GM20431 (cell line): ENCODE measurements around the gene TRAPPC5.

ENCODE experiments used
- in situ Hi-C: fragments of 300-500 bp; cut with MseI, MboI; formaldehyde crosslinking; loops from one replicate; pipeline ENCODE4 v1.15.0; 2020; ENCODE audit warnings: low sequenced_read_pairs; ENCODE audit not compliant: unreplicated experiment

Gene TRAPPC5

DNA sequence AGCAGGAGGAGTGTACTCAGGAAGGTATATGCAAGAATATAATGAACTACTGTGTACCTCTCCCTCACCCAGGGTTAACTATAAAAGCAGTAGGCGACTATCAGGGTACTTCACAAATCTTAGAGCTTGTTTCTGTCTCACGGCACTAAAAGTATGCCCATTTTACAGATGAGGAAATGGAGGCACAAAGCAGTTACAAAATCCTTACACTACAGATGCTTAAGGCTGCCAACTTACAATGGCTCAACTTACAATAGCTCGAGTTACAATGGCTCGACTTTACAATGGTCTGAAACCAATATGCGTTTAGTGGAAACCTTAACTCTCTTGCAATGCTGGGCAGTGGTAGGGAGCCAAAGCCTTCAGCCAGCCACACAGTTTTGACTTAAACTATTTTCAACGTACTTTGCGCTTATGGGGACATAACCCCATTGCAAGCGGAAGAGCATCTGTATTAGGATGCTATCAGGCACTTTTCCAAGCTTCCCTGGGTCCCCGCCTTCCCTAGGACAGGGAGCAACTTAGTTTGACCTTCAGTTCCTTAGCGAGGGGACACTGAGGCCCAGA is 17.2 kb downstream of the TRAPPC5 start:
- in situ Hi-C loops, result no loop called here

DNA sequence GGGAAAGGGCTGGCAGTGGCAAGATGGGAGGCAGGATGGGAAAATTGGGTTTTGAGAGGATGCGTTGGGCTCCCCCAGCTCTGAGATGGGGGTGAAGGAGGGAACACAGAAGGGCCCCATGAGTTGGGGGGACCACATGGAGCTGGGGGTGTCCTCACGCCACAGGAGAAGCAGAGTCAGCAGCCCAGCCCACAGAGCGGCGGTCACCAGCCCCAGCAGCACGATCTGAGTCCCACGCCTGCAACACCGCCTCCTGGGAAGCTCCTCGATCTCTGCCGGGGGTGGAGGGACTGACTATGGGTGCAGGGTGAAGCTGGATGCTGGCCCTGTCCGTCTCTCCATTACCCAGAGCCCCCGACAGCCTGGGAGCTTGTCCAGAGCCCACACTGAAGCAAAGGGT is 17.9 kb downstream of the TRAPPC5 start:
- in situ Hi-C loops, result no loop called here

DNA sequence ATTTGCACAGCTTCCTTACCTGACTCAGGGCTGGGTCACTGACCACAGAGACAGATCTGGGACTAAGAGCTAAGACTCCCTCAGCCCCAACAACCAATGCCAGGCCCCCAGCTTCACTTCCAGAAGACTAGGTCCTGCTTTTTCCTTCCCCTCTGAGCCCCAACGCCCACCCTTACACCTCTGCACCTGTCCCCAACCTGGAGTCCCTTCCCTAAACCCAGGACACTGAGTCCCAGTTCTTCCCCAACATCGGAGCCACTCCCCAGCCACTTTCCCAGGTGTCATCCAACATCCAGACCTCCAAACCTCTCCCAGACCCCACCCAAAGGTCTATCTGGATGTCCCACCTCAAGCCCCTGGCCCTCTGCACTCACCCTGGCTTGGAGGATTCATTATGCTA is 18.4 kb downstream of the TRAPPC5 start:
- in situ Hi-C loops, result no loop called here

DNA sequence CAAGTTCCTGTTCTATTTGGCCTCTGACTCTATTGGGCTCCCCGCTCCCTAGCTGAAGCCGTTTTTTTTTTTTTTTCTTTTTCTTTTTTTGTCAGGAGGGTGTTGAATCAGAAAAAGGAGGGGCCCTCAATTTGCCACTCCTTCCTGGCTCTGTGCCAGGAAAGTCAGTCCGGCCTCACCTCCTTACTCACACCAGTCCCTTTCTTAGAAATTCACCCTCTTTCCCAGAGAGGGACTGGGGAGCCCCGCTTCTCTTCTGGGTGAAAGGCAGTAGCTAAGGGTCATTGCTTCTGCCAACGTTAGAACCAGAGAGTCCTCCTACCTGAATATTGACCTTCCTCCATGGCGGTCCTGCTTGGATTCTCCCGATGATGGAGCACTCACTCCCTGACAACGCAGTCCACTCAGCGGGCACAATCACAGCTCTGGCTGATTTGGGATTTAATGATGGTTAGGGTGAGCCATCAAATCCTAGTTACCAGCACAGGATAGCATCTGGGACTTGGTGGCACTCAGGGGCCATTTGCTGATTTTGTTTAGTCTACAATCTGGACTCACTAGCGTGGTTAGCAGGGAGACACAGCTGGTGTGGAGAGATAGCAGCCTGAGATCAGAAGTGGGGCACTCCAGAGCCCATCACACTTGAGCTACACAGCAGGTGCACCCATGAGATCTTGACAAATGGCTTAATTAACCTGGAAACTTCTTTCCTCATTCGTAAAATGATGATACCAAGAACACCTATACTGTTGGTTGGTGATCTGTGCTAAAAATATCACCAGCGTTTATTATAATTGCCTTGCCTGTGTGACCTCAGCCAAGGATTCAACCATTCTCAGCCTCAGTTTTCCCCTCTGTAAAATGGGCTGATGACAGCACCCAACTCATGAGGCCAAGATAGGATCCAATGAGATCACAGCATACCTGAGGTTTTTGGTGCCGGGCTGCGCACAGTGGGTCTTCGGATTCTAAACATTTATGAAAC is 19.1 kb downstream of the TRAPPC5 start:
- in situ Hi-C loops, result no loop called here

DNA sequence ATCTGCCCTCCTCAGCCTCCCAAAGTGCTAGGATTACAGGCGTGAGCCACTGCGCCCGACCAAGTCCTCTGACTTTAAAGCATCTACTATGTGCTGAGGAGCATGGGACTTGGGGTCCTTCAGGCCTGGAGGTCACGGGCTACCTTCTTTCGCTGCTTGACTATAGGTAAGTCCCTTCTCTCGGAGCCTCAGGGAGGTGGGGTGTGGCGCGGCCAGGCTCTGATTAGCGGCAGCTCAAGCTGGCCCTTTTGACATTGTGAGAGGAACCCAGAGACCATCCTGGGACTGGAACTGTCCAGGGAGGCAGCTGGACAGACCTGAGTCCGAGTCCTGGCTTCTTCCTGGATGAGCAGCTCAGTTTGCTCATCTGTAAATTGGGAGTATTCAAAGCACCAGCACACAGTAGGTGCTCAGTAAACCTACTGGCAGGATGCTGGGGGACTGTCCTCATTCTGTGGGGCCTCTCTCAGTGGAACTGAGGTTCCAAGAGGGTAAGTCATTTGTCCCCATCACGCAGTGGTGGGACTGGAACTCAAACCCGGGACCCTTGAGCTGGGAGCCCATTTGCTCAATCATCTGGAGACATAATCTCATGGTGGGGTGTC is 20.5 kb downstream of the TRAPPC5 start:
- in situ Hi-C loops, result no loop called here

DNA sequence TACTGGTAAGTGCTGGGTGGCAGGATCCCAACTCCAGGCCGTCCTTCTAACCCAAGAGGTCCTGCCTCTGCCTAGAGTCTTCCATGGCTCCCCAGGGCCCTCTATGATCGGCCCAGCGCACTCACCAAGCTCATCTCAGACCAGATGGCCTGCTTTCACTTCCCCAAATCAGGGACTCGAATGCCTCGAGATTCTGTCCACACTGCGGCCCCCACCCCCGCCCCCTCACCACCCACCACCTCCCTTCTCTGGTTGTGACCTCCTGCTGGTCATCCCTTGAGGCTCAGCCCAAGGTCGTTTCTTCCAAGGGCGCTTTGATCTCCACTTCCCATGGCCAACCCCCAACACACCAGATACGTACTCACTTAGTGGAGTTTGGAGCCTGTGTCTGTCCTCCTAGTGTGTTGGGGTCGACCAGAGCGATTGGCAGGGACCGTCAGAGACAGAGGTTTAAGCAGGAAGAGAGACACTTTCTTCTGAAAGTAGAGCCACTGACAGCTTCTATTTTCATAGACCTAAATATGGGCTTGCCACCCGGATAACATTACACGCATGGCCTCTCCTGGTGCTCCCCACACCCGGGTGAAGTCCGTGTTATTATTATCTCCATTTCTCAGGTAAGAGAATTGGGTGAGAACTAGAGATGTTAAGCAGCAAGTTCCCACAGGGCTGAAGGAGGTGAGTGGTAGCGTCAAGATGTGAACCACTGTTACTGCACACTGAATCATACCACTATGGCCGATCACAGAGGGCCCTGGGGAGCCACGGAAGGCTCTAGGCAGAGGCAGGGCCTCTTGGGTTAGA is 21.2 kb downstream of the TRAPPC5 start, which contains the start of gene FCER2:
Gene FCER2 (minus strand): TSS at position 478 of the 804 bp plus-strand sequence. CDS start 2,371 bp downstream, outside the sequence.
- in situ Hi-C loops, result no loop called here

DNA sequence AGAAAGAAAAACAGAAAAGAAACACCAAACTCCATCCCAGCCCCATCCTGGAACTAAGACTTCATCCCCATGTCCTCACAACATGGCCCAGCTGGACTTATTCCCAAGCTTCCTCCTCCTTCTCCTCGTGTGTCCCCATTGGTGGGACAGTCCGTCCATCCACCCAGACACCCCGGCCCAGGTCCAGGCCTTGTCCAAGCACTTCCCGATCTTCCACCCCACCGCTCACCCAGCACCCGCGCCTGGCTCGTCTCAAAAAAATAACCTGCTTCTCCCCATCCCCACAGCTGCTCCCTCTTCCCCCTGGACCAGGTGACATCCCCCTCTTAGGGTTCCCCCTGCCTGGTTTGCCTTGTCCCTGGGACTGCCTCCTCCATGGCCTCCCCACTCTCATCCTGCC is 22.7 kb downstream of the TRAPPC5 start:
- in situ Hi-C loops, result no loop called here

DNA sequence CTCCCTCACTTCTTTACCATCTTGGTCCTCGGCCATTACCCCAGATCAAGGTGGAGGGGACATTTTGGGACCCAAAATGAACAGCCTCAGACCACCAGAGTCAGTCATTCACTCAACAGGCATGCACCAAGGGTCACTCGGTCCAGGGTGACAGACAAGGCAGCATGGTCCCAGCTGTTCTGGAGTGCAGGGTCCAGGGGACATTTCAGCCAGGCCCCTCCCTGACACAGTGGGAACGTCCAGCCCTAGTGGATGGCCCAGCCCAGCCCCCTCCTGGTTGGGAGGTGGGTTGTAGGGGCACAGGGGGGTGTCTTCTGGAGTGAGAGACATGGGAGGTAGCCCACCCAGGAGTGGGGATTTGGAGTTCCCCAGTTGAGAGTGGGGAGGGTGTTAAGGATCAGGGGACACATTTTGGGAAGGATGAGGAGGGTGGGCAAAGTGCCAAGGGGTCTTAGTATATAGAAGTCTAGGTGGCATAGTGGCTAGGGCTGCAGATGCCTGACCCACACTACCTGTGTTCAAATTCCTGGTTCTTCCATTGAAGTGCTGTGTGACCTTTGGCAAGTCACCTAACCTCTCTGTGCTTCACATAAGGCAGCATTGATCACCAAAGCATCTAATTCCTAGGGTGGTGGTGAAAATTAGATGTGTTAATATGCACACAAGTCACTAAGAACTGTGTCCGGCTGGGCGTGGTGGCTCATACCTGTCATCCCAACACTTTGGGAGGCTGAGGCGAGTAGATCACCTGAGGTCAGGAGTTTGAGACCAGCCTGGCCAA is 23.8 kb downstream of the TRAPPC5 start:
- in situ Hi-C loops, result no loop called here

DNA sequence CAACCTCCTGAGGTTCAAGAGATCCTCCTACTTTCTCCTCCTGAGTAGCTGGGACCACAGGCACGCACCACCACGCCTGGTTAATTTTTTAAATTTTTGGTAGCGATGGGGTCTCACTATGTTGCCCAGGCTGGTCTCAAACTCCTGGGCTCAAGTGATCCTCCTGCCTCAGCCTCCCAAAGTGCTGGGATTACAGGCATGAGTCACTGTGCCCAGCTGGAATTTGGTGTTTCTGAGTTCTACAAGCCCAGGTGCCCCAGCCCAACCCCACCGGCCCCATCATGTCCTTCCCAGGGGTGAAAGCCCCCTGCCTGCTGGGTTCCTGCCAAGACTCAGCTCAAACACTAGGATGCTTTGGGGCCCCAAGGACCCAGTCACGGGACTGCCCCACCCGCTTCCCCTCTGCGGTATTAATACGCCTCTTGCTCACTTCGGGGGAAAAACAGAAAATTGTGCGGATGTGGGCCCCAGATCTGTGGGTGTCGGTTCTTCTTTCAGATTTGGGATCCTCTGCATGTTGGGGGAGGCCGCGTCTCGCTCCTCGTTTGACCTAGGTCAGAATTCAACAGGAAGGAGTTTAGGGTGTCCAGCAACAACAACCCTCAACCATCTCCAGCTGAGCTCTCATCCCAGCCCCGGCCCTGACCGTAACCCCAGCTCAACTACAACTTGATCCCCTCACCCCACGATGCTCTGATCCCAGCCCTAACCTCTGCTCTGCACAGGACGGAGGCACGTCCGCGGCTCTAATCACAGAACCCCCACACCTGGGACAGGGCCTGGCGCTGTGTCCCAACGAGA is 25.0 kb downstream of the TRAPPC5 start:
- in situ Hi-C loops, result no loop called here

DNA sequence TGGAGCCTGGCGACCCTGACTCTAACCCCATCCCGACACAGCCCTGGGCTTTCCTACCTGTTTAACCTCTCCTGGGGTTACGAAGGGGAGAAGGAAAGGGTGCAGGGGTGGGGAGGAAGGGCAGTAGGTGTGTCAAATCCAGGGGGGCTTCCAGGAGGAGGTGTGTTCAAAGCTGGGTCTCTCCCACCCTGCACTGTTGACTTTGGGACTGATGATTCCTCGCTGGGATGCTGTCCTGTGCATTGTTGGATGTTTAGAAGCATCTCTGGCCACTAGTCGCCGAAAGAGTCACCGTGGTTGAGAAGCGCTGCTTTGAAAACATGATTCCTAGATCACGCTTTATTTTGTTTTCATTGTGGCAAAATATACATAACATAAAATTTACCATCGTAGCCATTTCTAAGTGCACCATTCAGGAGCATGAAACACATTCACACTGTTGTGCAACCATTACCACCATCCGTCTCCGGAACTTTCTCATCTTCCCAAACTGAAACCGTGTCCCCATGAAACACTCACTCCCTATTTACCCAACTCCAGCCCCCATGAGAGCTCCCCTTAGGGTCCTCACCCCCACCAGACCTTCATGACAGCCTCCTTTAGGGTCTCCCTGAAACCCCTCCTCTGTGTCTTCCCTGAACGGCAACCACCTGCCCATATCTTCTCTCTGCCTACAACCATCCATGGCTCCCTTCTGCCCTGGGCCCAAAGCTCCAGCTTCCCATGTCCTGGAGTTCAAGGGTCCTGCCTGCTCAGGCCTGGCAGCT is 25.7 kb downstream of the TRAPPC5 start:
- in situ Hi-C loops, result no loop called here

DNA sequence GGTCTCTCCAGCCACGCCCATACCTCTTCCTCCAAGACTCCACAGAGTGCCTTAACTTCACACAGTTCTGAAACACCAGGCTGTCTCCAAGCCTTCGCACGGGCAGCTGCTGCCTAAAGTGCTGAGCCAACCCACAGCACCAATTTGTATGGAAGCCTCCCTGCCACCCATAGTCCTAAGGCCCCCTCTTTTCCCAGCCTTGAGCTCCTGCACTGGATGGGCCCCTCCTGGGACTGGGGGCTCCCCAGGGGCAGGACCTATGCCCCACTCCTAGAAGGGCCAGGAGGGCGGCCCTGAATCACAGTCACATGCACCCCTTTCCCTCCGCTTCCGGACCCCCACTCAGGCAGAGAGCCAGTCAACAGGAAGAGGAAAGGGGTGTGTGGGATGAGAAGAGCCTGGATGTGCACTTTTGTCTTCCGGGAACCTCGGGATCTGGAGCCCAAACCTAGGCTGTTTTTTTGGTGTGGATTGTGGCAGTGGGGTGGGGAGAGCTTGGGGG is 26.4 kb downstream of the TRAPPC5 start:
- in situ Hi-C loops, result no loop called here

DNA sequence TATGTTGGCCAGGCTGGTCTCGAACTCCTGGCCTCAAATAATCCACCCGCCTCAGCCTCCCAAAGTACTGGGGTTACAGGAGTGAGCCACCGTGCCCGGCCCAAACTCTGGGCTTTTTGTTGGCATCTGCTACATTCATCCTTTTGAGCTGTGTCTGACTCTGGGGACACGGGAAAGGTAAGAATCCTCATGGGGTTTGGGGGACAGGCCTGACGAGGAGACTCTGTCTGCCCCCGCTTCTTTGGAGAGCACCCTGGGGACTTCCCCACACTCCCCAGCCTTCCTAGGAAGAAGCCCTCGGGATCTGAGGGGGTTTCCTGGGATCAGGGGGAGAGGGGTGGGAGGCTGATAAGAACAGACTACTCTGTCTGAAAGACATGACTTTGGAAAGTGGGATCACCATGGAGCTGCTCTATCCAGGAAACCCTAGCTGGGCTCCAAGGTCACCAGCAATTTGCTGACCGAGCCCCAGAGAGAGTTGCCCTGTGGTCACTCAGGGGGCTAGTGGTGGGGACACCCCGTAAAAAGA is 29.4 kb downstream of the TRAPPC5 start:
- in situ Hi-C loops, result no loop called here

DNA sequence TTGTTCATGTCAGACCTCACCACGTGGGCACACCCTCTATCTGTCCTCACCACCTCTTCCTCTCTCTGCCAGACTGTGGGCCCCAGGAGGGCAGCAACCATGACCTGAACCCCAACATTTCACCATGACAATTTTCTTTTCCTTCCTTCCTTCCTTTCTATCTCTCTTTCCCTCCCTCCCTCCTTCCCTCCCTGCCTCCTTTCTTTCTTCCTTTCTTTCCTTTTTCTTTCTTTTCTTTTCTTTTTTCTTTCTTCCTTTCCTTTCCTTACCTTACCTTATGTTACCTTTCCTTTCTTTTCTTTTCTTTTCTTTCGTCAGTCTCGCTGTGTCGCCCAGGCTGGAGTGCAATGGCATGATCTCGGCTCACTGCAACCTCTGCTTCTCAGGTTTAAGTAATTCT is 30.0 kb downstream of the TRAPPC5 start:
- in situ Hi-C loops, result no loop called here

DNA sequence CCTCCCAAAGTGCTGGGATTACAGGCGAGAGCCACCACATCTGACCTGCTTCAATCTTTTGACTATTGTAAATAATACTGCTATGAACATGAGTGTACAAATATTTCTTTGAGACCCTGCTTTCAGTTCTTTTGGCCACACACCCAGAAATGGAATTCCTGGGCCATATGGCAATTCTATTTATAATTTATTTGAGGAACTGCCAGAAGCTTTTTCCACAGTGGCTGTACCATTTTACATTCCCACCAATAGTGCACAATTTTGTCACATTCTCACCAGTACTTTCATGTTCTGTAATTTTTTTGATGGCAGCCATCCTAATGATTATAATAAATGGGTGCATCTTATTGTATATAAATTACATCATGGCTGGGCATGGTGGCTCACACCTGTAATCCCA is 35.0 kb downstream of the TRAPPC5 start:
- in situ Hi-C loops, result no loop called here

DNA sequence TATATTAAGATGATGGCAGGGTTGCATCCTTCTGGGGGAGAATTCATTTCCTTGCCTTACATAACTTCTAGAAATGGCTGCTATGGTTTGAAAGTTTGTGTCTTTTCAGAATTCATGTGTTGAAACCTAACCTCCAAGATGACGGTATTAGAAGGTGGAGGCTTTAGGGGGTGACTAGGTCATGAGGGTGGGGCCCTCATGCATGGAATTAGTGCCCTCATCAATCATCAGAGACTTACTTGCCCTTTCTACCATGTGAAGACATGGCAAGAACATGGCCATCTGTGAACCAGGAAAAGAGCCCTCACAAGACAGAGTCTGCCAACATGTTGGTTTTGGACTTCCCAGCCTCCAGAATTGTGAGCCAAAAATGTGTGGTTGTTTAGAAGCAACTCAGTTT is 36.1 kb downstream of the TRAPPC5 start:
- in situ Hi-C loops, result no loop called here

DNA sequence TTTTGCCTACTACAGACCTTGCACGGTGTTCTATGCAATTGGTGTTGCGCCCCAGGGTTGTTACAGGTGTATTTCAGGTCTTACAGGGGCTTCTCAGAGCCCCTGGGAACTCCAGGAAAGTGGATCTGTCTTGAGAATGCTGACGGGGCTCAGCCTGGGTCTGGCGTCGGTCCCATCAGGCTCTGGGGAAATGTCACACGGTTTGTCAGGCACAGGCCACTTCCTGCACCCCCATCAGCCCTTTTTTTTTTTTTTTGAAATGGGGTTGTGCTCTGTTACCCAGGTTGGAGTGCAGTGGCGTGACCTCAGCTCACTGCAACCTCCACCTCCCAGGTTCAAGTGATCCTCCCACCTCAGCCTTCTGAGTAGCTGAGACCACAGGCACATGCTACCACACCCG is 38.0 kb downstream of the TRAPPC5 start:
- in situ Hi-C loops, result no loop called here

DNA sequence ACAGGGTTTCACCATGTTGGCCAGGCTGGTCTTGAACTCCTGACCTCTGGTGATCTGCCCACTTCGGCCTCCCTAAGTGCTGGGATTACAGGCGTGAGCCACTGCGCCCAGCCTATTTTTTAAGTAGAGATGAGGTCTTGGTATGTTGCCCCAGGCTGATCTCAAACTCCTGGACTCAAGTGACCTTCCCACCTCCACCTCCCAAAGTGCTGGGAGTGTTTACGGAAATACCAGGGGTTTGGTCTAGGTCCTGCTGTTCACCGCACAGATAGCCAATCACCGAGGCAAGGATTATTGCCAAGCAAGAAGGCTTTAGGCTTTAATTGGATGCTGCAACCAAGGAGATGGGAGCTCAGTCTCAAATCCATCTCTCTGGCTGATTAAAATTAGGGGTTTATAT is 39.7 kb downstream of the TRAPPC5 start:
- in situ Hi-C loops, result no loop called here

DNA sequence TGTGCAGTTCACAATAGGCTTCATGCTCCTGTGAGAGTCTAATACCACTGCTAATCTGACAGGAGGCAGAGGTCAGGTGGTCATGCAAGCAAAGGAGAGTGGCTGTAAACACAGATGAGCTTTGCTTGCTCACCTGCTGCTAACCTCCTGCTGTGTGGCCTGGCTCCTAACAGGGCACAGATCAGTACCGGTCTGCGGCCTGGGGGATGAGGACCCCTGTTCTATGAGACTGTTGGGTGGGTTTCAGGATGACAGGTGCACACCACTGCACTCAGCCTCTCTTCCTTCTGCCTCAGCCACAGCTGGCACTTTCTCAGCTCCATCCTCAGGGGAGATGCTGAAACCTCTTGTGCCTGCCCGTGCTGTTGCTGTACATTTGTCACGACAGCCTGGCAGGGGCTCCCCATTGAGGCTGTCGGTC is 41.6 kb downstream of the TRAPPC5 start:
- in situ Hi-C loops, result no loop called here
